HepG2 (cell line): Measurements from ENCODE around the gene GANC. TPM values are rescaled to one million over a fixed set of nuclear protein-coding genes. Genes with fewer than 3 reads are reported as not detected.
A peak's percentile ranks its signal among the peaks of the same experiment; 100 is the strongest.

Experiments
- BRD4 ChIP-seq: sonication (generic); formaldehyde crosslinking; IDR thresholded peaks from 2 replicates; pipeline ENCODE4 v1.4.0; 2020; ENCODE audit warnings: missing genetic modification reagents
- CEBPG ChIP-seq: IDR thresholded peaks from 2 replicates; pipeline ENCODE4 v1.6.1; 2016
- CREB3 ChIP-seq: sonication (generic); formaldehyde crosslinking; IDR thresholded peaks from 2 replicates; pipeline ENCODE4 v1.5.0; 2020; ENCODE audit warnings: missing genetic modification reagents
- E2F5 ChIP-seq: sonication (generic); formaldehyde crosslinking; conservative IDR thresholded peaks from 2 replicates; pipeline ENCODE4 v1.4.0; 2020; ENCODE audit warnings: missing genetic modification reagents
- ERF ChIP-seq: IDR thresholded peaks from 2 replicates; pipeline ENCODE4 v1.6.1; 2018; ENCODE audit warnings: missing biosample characterization, missing genetic modification reagents
- FIP1L1 ChIP-seq: fragments of 200-400 bp; formaldehyde crosslinking; IDR thresholded peaks from 2 replicates; pipeline ENCODE4 v1.6.1; 2018; ENCODE audit warnings: low read depth, mild to moderate bottlenecking, low read length, moderate library complexity, borderline replicate concordance; ENCODE audit not compliant: insufficient read depth
- GABPB1 ChIP-seq: IDR thresholded peaks from 2 replicates; pipeline ENCODE4 v1.6.1; 2016; ENCODE audit warnings: mild to moderate bottlenecking, missing genetic modification reagents, moderate library complexity, missing compliant biosample characterization
- NR2F2 ChIP-seq: IDR thresholded peaks from 2 replicates; pipeline ENCODE4 v1.6.1; 2012; ENCODE audit warnings: low read depth, inconsistent platforms, borderline replicate concordance
- RBM22 ChIP-seq: fragments of 200-400 bp; formaldehyde crosslinking; optimal IDR thresholded peaks from 2 replicates; pipeline ENCODE3; 2017; ENCODE audit warnings: mild to moderate bottlenecking, low read length, moderate library complexity
- RELA ChIP-seq: sonication (generic); formaldehyde crosslinking; IDR thresholded peaks from 2 replicates; pipeline ENCODE4 v1.4.0; 2020; ENCODE audit warnings: missing genetic modification reagents
- SAP130 ChIP-seq: IDR thresholded peaks from 2 replicates; pipeline ENCODE4 v1.6.1; 2016; ENCODE audit warnings: low read depth
- TBP ChIP-seq: sonication (generic); formaldehyde crosslinking; IDR thresholded peaks from 2 replicates; pipeline ENCODE4 v1.5.0; 2020; ENCODE audit warnings: missing genetic modification reagents
- TOPORS ChIP-seq: sonication (generic); formaldehyde crosslinking; IDR thresholded peaks from 2 replicates; pipeline ENCODE4 v1.8.0; 2023; ENCODE audit warnings: mild to moderate bottlenecking, missing genetic modification reagents
- USF2 ChIP-seq, 2 experiments: sonication (generic) in 1 of 2; formaldehyde crosslinking in 1 of 2; IDR thresholded peaks; 2 replicates each; pipeline versions ENCODE4 v1.5.1 to v1.6.1; 2011 to 2020; ENCODE audit warnings: borderline replicate concordance in 1 of 2, low read depth in 1 of 2, low read length in 1 of 2, mild to moderate bottlenecking in 1 of 2, missing genetic modification reagents in 1 of 2, moderate library complexity in 1 of 2
- ZFY ChIP-seq: sonication (generic); formaldehyde crosslinking; IDR thresholded peaks from 2 replicates; pipeline ENCODE4 v1.4.0; 2020; ENCODE audit warnings: missing genetic modification reagents
- ZNF12 ChIP-seq: sonication (generic); formaldehyde crosslinking; IDR thresholded peaks from 2 replicates; pipeline ENCODE4 v1.5.0; 2020; ENCODE audit warnings: missing genetic modification reagents
- ZNF207 ChIP-seq: fragments of 450-650 bp; IDR thresholded peaks from 2 replicates; pipeline ENCODE4 v1.6.1; 2016; ENCODE audit warnings: antibody characterized with exemption, borderline replicate concordance
- ZNF225 ChIP-seq: sonication (generic); formaldehyde crosslinking; IDR thresholded peaks from 2 replicates; pipeline ENCODE4 v1.4.0; 2020; ENCODE audit warnings: mild to moderate bottlenecking, missing genetic modification reagents
- ZNF34 ChIP-seq: sonication (generic); formaldehyde crosslinking; IDR thresholded peaks from 2 replicates; pipeline ENCODE4 v1.4.0; 2020; ENCODE audit warnings: mild to moderate bottlenecking, missing genetic modification reagents, borderline replicate concordance
- ZNF589 ChIP-seq: sonication (generic); formaldehyde crosslinking; conservative IDR thresholded peaks from 2 replicates; pipeline ENCODE4 v1.8.0; 2022; ENCODE audit warnings: mild to moderate bottlenecking, moderate library complexity, missing genetic modification reagents
- ZNF776 ChIP-seq: sonication (generic); formaldehyde crosslinking; IDR thresholded peaks from 2 replicates; pipeline ENCODE4 v1.4.0; 2020; ENCODE audit warnings: mild to moderate bottlenecking, missing genetic modification reagents
- polyA plus RNA-seq, 8 experiments: library from polyadenylated mRNA; depleted of rRNA in 3 of 8; stranded (reverse) in 7 of 8; unstranded in 1 of 8; fragments of >200 nt; fragmentation: Illumina TruSeq in 4 of 8; extraction: Trizol in 4 of 8; gene quantifications; 2 replicates each; pipeline versions ENCODE4 v1.2.1 to v1.2.3, GENCODE V29; 2011 to 2016; ENCODE audit warnings: low read depth in 4 of 8, missing spikeins in 1 of 8, mixed read lengths in 1 of 8; ENCODE audit not compliant: insufficient read depth in 1 of 8
- total RNA-seq, 5 experiments: library from RNA; depleted of rRNA; stranded (reverse); fragments of >200 nt; fragmentation: Illumina TruSeq; extraction: Trizol; gene quantifications; 2 replicates each; pipeline ENCODE4 v1.2.3, GENCODE V29; 2016; ENCODE audit warnings: low read depth in 1 of 5
- TF ChIP-seq, protein P1 (sequence below): sonication (generic); formaldehyde crosslinking; conservative IDR thresholded peaks from 2 replicates; pipeline ENCODE4 v1.5.0; 2020; ENCODE audit warnings: missing genetic modification reagents

The GANC gene
- total and polyA plus RNA-seq, 2 of the 13 experiments (the other 11 are each of a cell fraction or from before 2014, with no cell fraction given), result 17.0 to 21.0 TPM

GRCh38 chr15:42272939-42273899 lies at the start of gene GANC, which contains the start of gene TMEM87A (continued):
- TF ChIP-seq ZNF225 (no peak; the same call in 1 of the 2 replicates), E2F5 (CRISPR knock-in tag) (0 out of 2 replicates have a peak, but pooled peaks have one; percentile 18), ZNF207 (no peak), ZFY (CRISPR knock-in tag) (peak; percentile 59), GABPB1 (peak; percentile 94), CEBPG (CRISPR knock-in tag) (peak; percentile 13; the same call in 1 of the 2 replicates), RBM22 (no peak), SAP130 (peak; percentile 88), ZNF776 (CRISPR knock-in tag) (peak; percentile 65; the same call in 1 of the 2 replicates), USF2 (IDR thresholded peaks at IDR 0.05; ENCODE audit: low read depth, low read length) (no peak), USF2 (CRISPR knock-in tag; IDR thresholded peaks at IDR 0.05; ENCODE audit: borderline replicate concordance) (no peak), ERF (CRISPR knock-in tag) (peak; percentile 69), CREB3 (CRISPR knock-in tag) (no peak), NR2F2 (no peak; the same call in 1 of the 2 replicates), ZNF12 (CRISPR knock-in tag) (peak; percentile 13; the same call in 1 of the 2 replicates), ZNF34 (CRISPR knock-in tag) (no peak), BRD4 (CRISPR knock-in tag) (peak; percentile 86; the same call in 1 of the 2 replicates), TOPORS (peak; percentile 57; the same call in 1 of the 2 replicates), RELA (CRISPR knock-in tag) (no peak), ZNF589 (CRISPR knock-in tag) (no peak), TBP (CRISPR knock-in tag) (no peak), FIP1L1 (no peak)
- TF ChIP-seq, protein P1, sequence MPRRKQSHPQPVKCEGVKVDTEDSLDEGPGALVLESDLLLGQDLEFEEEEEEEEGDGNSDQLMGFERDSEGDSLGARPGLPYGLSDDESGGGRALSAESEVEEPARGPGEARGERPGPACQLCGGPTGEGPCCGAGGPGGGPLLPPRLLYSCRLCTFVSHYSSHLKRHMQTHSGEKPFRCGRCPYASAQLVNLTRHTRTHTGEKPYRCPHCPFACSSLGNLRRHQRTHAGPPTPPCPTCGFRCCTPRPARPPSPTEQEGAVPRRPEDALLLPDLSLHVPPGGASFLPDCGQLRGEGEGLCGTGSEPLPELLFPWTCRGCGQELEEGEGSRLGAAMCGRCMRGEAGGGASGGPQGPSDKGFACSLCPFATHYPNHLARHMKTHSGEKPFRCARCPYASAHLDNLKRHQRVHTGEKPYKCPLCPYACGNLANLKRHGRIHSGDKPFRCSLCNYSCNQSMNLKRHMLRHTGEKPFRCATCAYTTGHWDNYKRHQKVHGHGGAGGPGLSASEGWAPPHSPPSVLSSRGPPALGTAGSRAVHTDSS (CRISPR knock-in tag), result no peak
